Omental fat pad (tissue), 4 donors: Measurements from ENCODE around the gene AGBL4. TPM values are rescaled to one million over a fixed set of nuclear protein-coding genes. Genes with fewer than 3 reads are reported as not detected.

Experiments used
- ATAC-seq: fragments of 150-250 bp; one replicate; pipeline ENCODE4 v1.9.1; 2016; ENCODE audit warnings: mild to moderate bottlenecking, moderate library complexity; ENCODE audit not compliant: low FRiP score
- DNase-seq: peaks from one replicate; pipeline ENCODE4 v3.0.0-alpha.2; 2019; ENCODE audit warnings: low spot score
- total RNA-seq, 4 donors: library from RNA; depleted of rRNA; stranded (reverse); fragments of >200 nt; gene quantifications; one replicate each; pipeline ENCODE4 v1.1.0, GENCODE V29; 2016
- TF ChIP-seq, protein P1 (sequence below), 3 donors: fragments of 450-650 bp; IDR thresholded peaks; one replicate each; pipeline ENCODE4 v1.5.1; 2016 to 2017; ENCODE audit warnings: antibody characterized with exemption in 3 of 3, mild to moderate bottlenecking in 3 of 3, moderate library complexity in 2 of 3

Gene AGBL4
- total RNA-seq, 4 donors from 2014 or later = 0.31 to 1.1 (median 0.50) TPM

DNA sequence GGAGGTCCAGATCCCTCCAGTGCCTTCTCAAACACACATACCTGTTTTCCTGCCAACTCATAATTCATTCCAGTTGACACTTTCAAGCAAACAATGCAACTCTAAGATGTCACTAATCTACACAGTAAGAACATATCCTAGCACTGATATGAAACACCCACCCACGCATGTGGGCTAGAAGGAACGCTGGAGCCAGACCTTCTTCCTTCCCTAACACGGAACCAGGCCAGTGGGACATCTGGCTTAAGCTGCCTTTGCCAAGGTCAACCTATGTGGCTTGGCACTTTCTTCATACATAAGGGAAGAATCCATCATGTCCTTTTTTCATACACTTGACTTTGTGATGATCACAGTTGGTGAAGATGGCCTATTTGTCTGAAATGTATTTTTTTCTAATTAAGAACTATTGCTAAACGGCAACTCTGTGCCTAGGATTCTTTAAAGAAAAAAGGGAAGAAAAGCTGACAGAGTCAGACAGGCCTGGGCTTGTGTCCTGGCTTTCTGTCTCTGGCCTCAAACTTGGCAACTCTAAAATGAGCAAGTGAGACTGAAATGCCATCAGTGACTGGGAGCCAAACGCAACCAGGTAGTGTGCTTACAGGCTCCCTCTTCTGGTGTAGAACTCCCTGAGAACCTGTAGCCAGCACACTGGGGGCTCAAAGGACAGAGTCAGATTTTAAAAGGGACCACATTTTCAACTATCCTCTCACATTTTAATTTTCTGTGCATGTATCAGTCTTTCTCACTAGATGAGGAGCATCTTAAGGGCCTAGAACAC, 1154.4 kb downstream of the AGBL4 start:
- DNase-seq (no peak), ATAC-seq (no peak)
- TF ChIP-seq, protein P1, sequence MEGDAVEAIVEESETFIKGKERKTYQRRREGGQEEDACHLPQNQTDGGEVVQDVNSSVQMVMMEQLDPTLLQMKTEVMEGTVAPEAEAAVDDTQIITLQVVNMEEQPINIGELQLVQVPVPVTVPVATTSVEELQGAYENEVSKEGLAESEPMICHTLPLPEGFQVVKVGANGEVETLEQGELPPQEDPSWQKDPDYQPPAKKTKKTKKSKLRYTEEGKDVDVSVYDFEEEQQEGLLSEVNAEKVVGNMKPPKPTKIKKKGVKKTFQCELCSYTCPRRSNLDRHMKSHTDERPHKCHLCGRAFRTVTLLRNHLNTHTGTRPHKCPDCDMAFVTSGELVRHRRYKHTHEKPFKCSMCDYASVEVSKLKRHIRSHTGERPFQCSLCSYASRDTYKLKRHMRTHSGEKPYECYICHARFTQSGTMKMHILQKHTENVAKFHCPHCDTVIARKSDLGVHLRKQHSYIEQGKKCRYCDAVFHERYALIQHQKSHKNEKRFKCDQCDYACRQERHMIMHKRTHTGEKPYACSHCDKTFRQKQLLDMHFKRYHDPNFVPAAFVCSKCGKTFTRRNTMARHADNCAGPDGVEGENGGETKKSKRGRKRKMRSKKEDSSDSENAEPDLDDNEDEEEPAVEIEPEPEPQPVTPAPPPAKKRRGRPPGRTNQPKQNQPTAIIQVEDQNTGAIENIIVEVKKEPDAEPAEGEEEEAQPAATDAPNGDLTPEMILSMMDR (IDR thresholded peaks at IDR 0.05) = no peak

DNA sequence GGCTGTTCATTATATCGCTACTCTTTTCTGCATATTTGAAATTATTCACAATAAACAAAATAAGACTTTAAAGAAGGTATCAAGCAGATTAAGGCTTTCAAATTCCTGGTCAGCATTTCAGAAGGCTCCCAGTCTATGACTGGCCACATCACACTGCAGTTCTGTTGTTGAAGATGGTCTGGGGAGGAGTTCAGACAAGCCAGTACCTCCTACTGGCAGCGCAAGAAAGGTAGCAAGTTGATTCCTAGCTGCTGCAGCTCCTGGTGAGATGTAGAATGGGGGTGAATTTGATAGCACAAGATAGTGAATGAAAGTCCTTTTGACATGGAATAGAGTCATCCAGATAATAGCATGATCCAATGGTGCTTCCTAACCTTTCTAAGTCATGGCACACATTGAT, 1158.8 kb downstream of the AGBL4 start:
- no peak for DNase-seq
- TF ChIP-seq, protein P1 (IDR thresholded peaks at IDR 0.05) = no peak
- ATAC-seq = no peak

DNA sequence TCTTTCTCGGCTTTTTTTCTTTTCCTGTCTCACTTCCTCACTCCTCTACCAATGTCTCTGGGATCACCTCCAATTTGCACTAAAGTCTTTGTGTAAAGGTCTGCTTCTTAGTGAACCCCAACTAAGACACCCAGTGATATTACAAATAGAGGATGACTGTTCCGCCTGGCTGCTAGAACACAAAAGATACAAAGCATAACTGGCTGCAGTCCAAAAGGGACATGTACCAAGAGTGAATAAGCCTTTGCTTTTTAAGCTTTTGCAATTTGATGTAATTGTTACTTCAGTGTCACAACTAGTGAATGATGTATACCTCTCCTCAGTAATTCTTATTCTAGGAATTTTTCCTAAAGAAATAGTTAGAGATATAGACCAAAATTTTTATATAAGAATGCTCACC, 1164.3 kb downstream of the AGBL4 start:
- no peak for DNase-seq
- no peak for ATAC-seq
- TF ChIP-seq, protein P1 (IDR thresholded peaks at IDR 0.05) = no peak

DNA sequence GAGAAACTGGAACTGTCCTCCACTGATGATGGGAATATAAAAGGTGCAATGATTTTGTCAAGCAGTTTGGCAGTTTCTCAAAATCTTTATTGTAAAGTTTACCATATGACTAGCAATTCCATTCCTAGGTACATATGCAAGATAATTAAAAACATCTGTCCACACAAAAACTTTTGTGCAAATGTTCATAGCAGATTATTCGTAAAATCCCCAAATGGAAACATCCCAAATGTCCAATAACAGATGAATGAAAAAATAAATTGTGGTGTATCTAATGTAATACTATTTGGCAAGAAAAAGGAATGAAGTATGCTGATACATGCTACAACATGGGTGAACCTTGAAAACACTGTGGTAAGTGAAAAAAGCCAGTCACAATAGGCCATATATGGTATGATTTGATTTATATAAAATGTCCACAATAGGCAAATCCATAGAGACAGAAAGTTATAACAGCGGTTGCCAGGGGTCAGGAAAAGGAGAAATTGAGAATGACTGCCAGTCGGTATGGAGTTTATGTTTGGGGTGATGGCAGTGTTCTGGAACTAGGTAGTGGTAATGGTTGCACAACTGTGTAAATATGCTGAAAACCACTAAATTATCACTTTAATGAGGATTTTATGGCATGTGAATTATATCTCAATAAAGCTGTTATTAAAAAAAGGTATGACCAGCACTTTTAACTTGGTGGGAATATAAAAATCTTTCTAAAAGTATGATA, 1165.4 kb downstream of the AGBL4 start:
- DNase-seq (no peak), ATAC-seq (no peak)
- TF ChIP-seq, protein P1 (IDR thresholded peaks at IDR 0.05) = no peak

DNA sequence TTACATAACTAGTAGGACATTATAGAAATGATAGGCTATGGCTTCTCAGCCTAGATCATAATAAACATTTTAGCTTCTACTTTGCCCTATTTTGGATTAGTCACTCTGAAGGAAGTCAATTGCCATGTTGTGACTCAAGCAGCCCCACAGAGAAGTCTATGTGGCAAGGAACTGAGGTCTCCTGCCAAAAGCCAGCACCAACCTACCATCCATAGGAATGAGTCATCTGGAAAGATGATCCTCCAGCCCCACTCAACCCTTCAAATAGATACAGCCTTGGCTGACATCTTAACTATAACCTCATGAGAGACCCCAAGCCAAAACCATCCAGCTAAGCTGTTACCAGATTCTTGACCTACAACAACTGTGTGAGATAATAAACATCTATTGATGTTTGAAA, 1170.7 kb downstream of the AGBL4 start:
- TF ChIP-seq, protein P1 (IDR thresholded peaks at IDR 0.05) = no peak
- no peak for ATAC-seq

DNA sequence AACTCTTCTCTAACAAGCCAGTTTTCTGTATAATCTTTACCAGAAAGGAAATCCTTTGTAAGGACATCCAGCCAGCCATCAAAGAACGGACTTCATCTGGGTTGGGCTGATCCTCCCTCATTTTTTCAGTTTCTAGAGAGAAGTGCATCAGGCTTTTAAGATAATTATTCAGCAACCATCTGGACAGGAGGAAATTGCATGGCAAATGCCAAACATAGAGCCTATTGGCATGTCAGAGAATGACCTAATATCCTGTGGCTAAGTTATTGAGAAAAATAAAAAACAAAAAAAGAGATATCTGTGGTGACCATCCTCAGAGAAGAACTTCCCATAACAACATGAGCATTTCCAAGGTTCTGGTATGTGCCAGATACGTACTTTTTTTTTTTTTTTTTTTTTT, 1172.1 kb downstream of the AGBL4 start:
- DNase-seq (no peak), ATAC-seq (no peak)
- TF ChIP-seq, protein P1 (IDR thresholded peaks at IDR 0.05) = no peak

More for the DNA sequence above, 1170.7 kb downstream of the AGBL4 start:
- DNase-seq = no peak
